ENCODE data around the gene RAMP3. TPM values are rescaled to one million over a fixed set of nuclear protein-coding genes. Genes with fewer than 3 reads are reported as not detected.
A peak's percentile ranks its signal among the peaks of the same experiment; 100 is the strongest.

RAMP3 gene
- total and polyA plus RNA-seq, 8 donors: 2.6 to 21.8 (median 11.1) TPM

DNA sequence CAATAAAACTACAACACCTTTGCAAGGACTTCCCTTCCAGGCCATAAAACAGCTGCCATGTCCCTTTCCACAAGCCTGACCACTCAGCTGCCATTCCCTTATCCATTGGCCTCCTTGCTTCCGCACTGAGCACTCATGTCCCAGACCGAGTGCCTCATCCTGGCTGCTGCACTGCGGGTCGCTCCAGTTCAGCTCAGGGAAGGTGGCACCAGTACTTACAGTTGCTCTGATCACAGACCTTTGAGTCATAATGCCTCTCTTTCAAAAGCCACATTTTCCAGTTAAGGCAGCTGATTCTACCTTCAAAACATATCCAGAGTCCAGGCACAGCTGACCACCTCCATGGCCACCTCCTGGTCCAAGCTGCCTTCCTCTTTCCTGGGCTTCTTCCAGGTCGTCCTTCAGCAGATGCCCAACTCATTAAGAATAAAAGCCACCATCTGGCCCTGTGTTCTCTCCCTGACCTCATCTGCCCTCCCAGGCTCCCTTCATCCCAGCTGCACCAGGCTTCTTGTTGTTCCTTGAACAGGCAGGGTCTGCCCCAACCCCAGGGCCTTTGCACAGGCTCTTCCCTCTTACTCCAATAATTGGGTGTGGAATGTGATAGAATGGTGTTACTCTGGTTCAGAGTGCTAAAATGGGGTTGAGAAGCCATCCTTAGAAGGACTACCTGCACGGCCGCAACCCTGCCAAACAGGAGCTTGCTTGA is 64.5 kb downstream of the RAMP3 start:
- H3K4me3 ChIP-seq: no peak overlapping the region
- DNase-seq: no peak
- no peak overlapping the region for H3K27ac ChIP-seq
- peaks cover 0 to 23% (median 0%) of the 10 kb centered on the region in 3 donors for H3K27me3 ChIP-seq
- no peaks in the 10 kb centered on the region for H3K4me1 ChIP-seq
- H3K36me3 ChIP-seq: no peaks in the 10 kb centered on the region
- TF ChIP-seq POLR2AphosphoS5 (IDR thresholded peaks at IDR 0.05) (no peak), CTCF (IDR thresholded peaks at IDR 0.05) (no peak), EP300 (IDR thresholded peaks at IDR 0.05) (no peak), POLR2A (IDR thresholded peaks at IDR 0.05) (no peak)
- intact Hi-C loops (cut with DNase I; ENCODE audit: low total_unique reads): no loop called here
- WGBS, 5 donors: 86 to 92% (median 90%) methylated on average over 7 of the region's 7 CpGs
- no peaks in the 10 kb centered on the region for H3K9me3 ChIP-seq

GRCh38 chr7:45223078-45223477 is 65.5 kb downstream of the RAMP3 start:
- Histone ChIP-seq H3K4me3 (no peak overlapping the region), H3K9me3 (no peaks in the 10 kb centered on the region), H3K36me3 (no peaks in the 10 kb centered on the region), H3K27ac (no peak overlapping the region), H3K27me3 (peaks cover 0 to 18% (median 0%) of the 10 kb centered on the region in 3 donors), H3K4me1 (no peaks in the 10 kb centered on the region)
- no peak for TF ChIP-seq CTCF (IDR thresholded peaks at IDR 0.05)
- no peak for TF ChIP-seq EP300 (IDR thresholded peaks at IDR 0.05)
- no peak for TF ChIP-seq POLR2A (IDR thresholded peaks at IDR 0.05)
- TF ChIP-seq POLR2AphosphoS5 (IDR thresholded peaks at IDR 0.05): no peak
- intact Hi-C loops (cut with DNase I; ENCODE audit: low total_unique reads): no loop called here
- no peak for DNase-seq

GRCh38 chr7:45223728-45224630 is 66.4 kb downstream of the RAMP3 start:
- DNase-seq: no peak
- no peaks in the 10 kb centered on the region for H3K9me3 ChIP-seq
- H3K4me1 ChIP-seq: no peaks in the 10 kb centered on the region
- no peak overlapping the region for H3K4me3 ChIP-seq
- WGBS, 5 donors: 81 to 88% (median 83%) methylated on average over 4 to 13 of the region's 13 CpGs
- no peaks in the 10 kb centered on the region for H3K36me3 ChIP-seq
- TF ChIP-seq POLR2AphosphoS5 (IDR thresholded peaks at IDR 0.05) (no peak), EP300 (IDR thresholded peaks at IDR 0.05) (no peak), POLR2A (IDR thresholded peaks at IDR 0.05) (no peak), CTCF (IDR thresholded peaks at IDR 0.05) (no peak)
- intact Hi-C loops (cut with DNase I; ENCODE audit: low total_unique reads): no loop called here
- H3K27me3 ChIP-seq: peaks cover 0 to 23% (median under 1%) of the 10 kb centered on the region in 3 donors
- no peak overlapping the region for H3K27ac ChIP-seq

DNA sequence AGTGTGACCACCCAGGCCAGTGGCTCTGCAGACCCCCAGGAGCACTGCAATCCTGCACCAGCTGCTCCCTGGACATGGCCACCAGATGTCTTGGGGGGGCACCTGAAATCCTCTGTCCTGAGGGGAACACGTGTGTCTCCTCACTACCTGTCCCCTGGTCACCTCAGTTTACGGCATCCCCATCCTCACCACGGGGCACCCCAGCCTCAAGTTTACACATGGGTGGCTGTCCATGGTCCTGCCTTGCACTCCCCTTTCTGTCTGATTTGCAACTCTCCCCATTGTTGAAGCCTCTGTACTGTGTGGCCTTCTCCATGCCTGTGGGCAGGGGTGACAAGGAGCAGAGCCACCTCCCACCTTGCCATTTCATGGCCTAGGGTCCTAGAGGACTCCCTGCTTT is 67.2 kb downstream of the RAMP3 start:
- DNase-seq: peak in 1 of 2 donors; percentile 23
- Histone ChIP-seq H3K9me3 (no peaks in the 10 kb centered on the region), H3K36me3 (no peaks in the 10 kb centered on the region), H3K4me3 (no peak overlapping the region), H3K27me3 (peaks cover 0 to 14% (median 4%) of the 10 kb centered on the region in 3 donors), H3K27ac (no peak overlapping the region), H3K4me1 (no peaks in the 10 kb centered on the region)
- 10 to 34% (median 13%) methylated on average over 3 of the region's 3 CpGs for WGBS, 5 donors
- TF ChIP-seq POLR2AphosphoS5 (IDR thresholded peaks at IDR 0.05) (no peak), POLR2A (IDR thresholded peaks at IDR 0.05) (no peak), EP300 (IDR thresholded peaks at IDR 0.05) (no peak), CTCF (IDR thresholded peaks at IDR 0.05) (no peak)
- intact Hi-C loops (cut with DNase I; ENCODE audit: low total_unique reads): no loop called here
